Activated CD8-positive, alpha-beta T cell treated with anti-CD3 and anti-CD28 coated beads, Interleukin-2, amount 10 ng/mL, durations not matched to agents 7 days and 5 days (primary cell): ENCODE measurements around the gene ANKRD33B. TPM values are rescaled to one million over a fixed set of nuclear protein-coding genes. Genes with fewer than 3 reads are reported as not detected.
"Not testable (repeated sequence)": the region's sequence is repeated elsewhere in the genome, so short reads cannot be mapped to it uniquely, and the experiment has no call there.

Source experiments
- ATAC-seq: fragments of 150-1000 bp; cut with Tn5 transposase; one replicate; pipeline ENCODE4 v1.10.0; 2021; ENCODE audit warnings: moderate library complexity
- CTCF ChIA-PET: fragments of 350-600 bp; sonication (Branson Sonifier 250); formaldehyde crosslinking; loops from one replicate; lab custom pipeline; 2021; ENCODE audit warnings: antibody characterized with exemption; lab: Charles Lee
- POLR2A ChIA-PET: fragments of 350-600 bp; sonication (Branson Sonifier 250); formaldehyde crosslinking; loops from one replicate; lab custom pipeline; 2021; ENCODE audit warnings: antibody characterized with exemption; lab: Charles Lee
- DNase-seq: peaks from one replicate; pipeline ENCODE4 v3.0.0-alpha.2; 2020
- H3K27ac Mint-ChIP-seq: one replicate; pipeline ENCODE4 v1.8.0; 2021; ENCODE audit warnings: mild to moderate bottlenecking, mixed read lengths
- H3K27me3 Mint-ChIP-seq: one replicate; pipeline ENCODE4 v1.8.0; 2021; ENCODE audit warnings: low read depth, mixed read lengths
- H3K36me3 Mint-ChIP-seq: one replicate; pipeline ENCODE4 v1.8.0; 2021; ENCODE audit warnings: low read depth, mixed read lengths
- H3K4me1 Mint-ChIP-seq: one replicate; pipeline ENCODE4 v1.8.0; 2021; ENCODE audit warnings: low read depth, mixed read lengths
- H3K4me3 Mint-ChIP-seq: one replicate; pipeline ENCODE4 v1.8.0; 2021; ENCODE audit warnings: mild to moderate bottlenecking, mixed read lengths
- H3K9me3 Mint-ChIP-seq: one replicate; pipeline ENCODE4 v1.8.0; 2022; ENCODE audit warnings: mixed read lengths; ENCODE audit not compliant: insufficient read depth
- total RNA-seq, 2 experiments: library from RNA; stranded (reverse); gene quantifications; one replicate each; pipeline ENCODE4 v1.2.3, GENCODE V29; 2021

The ANKRD33B gene
- total RNA-seq, 2 experiments from 2014 or later: 4.6 to 5.5 TPM

GRCh38 chr5:10601246-10602030 is 37.6 kb downstream of the ANKRD33B start:
- Mint-ChIP-seq H3K4me1 (peaks cover 12% of the 10 kb centered on the region), H3K4me3 (no peak overlapping the region), H3K27me3 (no peaks in the 10 kb centered on the region), H3K27ac (no peak overlapping the region), H3K36me3 (peaks cover 4% of the 10 kb centered on the region), H3K9me3 (peaks cover 3% of the 10 kb centered on the region)
- no peak for DNase-seq
- no peak for ATAC-seq
- ChIA-PET CTCF (interaction anchor here (1.7 kb wide), 1 partner anchor 26 kb away, joined by 7 read pairs; no protein-coding TSS in a partner anchor), POLR2A (interaction anchor here (0.6 kb wide), 1 partner anchor 9 kb away, joined by 3 read pairs; no protein-coding TSS in a partner anchor)

- ChIA-PET POLR2A (interaction anchor here (0.6 kb wide), 1 partner anchor 8 kb away, joined by 3 read pairs; no protein-coding TSS in a partner anchor), CTCF (interaction anchor here (1.7 kb wide), 1 partner anchor 25 kb away, joined by 7 read pairs; no protein-coding TSS in a partner anchor)
- no peak for DNase-seq
- H3K9me3 Mint-ChIP-seq: peaks cover 3% of the 10 kb centered on the region
- peaks cover 12% of the 10 kb centered on the region for H3K4me1 Mint-ChIP-seq
- H3K4me3 Mint-ChIP-seq: no peak overlapping the region
- no peak overlapping the region for H3K27ac Mint-ChIP-seq
- peaks cover under 1% of the 10 kb centered on the region for H3K27me3 Mint-ChIP-seq
- peaks cover 3% of the 10 kb centered on the region for H3K36me3 Mint-ChIP-seq
- ATAC-seq: no peak
Observed at GRCh38 chr5:10602031-10602806, 38.3 kb downstream of the ANKRD33B start.

GRCh38 chr5:10604975-10605374 is 41.1 kb downstream of the ANKRD33B start:
- CTCF ChIA-PET: no interaction called here
- no peak for DNase-seq
- peaks cover 4% of the 10 kb centered on the region for H3K27me3 Mint-ChIP-seq
- H3K27ac Mint-ChIP-seq: no peak overlapping the region
- H3K9me3 Mint-ChIP-seq: no peaks in the 10 kb centered on the region
- POLR2A ChIA-PET: no interaction called here
- H3K4me3 Mint-ChIP-seq: no peak overlapping the region
- H3K4me1 Mint-ChIP-seq: peaks cover 18% of the 10 kb centered on the region
- no peaks in the 10 kb centered on the region for H3K36me3 Mint-ChIP-seq
- no peak for ATAC-seq

GRCh38 chr5:10606632-10607022 is 42.8 kb downstream of the ANKRD33B start:
- H3K9me3 Mint-ChIP-seq, ATAC-seq, H3K36me3 Mint-ChIP-seq, DNase-seq, POLR2A ChIA-PET, H3K27me3 Mint-ChIP-seq, H3K4me3 Mint-ChIP-seq, H3K27ac Mint-ChIP-seq: not testable (repeated sequence)
- CTCF ChIA-PET: interaction anchor here (3.7 kb wide), 1 partner anchor 20 kb away, joined by 24 read pairs; no protein-coding TSS in a partner anchor
- H3K4me1 Mint-ChIP-seq: peaks cover 12% of the 10 kb centered on the region

- no peaks in the 10 kb centered on the region for H3K9me3 Mint-ChIP-seq
- peaks cover 12% of the 10 kb centered on the region for H3K4me1 Mint-ChIP-seq
- H3K27me3 Mint-ChIP-seq: peaks cover 4% of the 10 kb centered on the region
- CTCF ChIA-PET: interaction anchor here (0.8 to 3.7 kb wide), 9 partner anchors 13 to 358 kb away, joined by 3 to 24 read pairs (median 4); partner anchors contain the start of gene ATPSCKMT
- H3K36me3 Mint-ChIP-seq: no peaks in the 10 kb centered on the region
- POLR2A ChIA-PET: no interaction called here
- H3K4me3 Mint-ChIP-seq: peak overlapping the region; percentile 4
- ATAC-seq (peak; percentile 70), DNase-seq (no peak)
- H3K27ac Mint-ChIP-seq: peak overlapping the region; percentile 11
Observed at GRCh38 chr5:10607023-10607665, 43.3 kb downstream of the ANKRD33B start.

- ChIA-PET CTCF (interaction anchor here (0.8 to 3.7 kb wide), 10 partner anchors 13 to 358 kb away, joined by 3 to 24 read pairs (median 4); partner anchors contain the start of gene ATPSCKMT), POLR2A (no interaction called here)
- ATAC-seq: peak; percentile 55
- no peak for DNase-seq
- Mint-ChIP-seq H3K36me3 (no peaks in the 10 kb centered on the region), H3K27ac (no peak overlapping the region), H3K27me3 (peaks cover 4% of the 10 kb centered on the region), H3K4me3 (peak overlapping the region; percentile 4), H3K4me1 (peaks cover 12% of the 10 kb centered on the region), H3K9me3 (no peaks in the 10 kb centered on the region)
Observed at GRCh38 chr5:10607666-10608073, 43.8 kb downstream of the ANKRD33B start.

GRCh38 chr5:10608081-10608480 is 44.2 kb downstream of the ANKRD33B start:
- H3K4me3 Mint-ChIP-seq, H3K36me3 Mint-ChIP-seq, H3K27me3 Mint-ChIP-seq, ATAC-seq, H3K9me3 Mint-ChIP-seq, POLR2A ChIA-PET, H3K27ac Mint-ChIP-seq, DNase-seq: not testable (repeated sequence)
- CTCF ChIA-PET: interaction anchor here (0.8 to 3.7 kb wide), 9 partner anchors 12 to 359 kb away, joined by 3 to 24 read pairs (median 4); partner anchors contain the start of gene ATPSCKMT
- peaks cover 12% of the 10 kb centered on the region for H3K4me1 Mint-ChIP-seq

GRCh38 chr5:10610058-10610457 is 46.2 kb downstream of the ANKRD33B start:
- ATAC-seq (no peak), DNase-seq (no peak)
- ChIA-PET POLR2A (interaction anchor here (0.7 kb wide), 1 partner anchor 8 kb away, joined by 3 read pairs; no protein-coding TSS in a partner anchor), CTCF (interaction anchor here (3.7 kb wide), 1 partner anchor 17 kb away, joined by 24 read pairs; no protein-coding TSS in a partner anchor)
- Mint-ChIP-seq H3K4me1 (peaks cover 12% of the 10 kb centered on the region), H3K27me3 (peaks cover 4% of the 10 kb centered on the region), H3K9me3 (no peaks in the 10 kb centered on the region), H3K4me3 (no peak overlapping the region), H3K27ac (no peak overlapping the region), H3K36me3 (no peaks in the 10 kb centered on the region)

GRCh38 chr5:10611290-10611689 is 47.4 kb downstream of the ANKRD33B start:
- Mint-ChIP-seq H3K9me3 (no peaks in the 10 kb centered on the region), H3K27ac (no peak overlapping the region), H3K36me3 (no peaks in the 10 kb centered on the region), H3K27me3 (peaks cover 4% of the 10 kb centered on the region), H3K4me1 (peaks cover 12% of the 10 kb centered on the region), H3K4me3 (no peak overlapping the region)
- ChIA-PET POLR2A (no interaction called here), CTCF (no interaction called here)
- ATAC-seq (no peak), DNase-seq (no peak)

GRCh38 chr5:10612251-10612650 is 48.4 kb downstream of the ANKRD33B start:
- DNase-seq (no peak), ATAC-seq (no peak)
- CTCF ChIA-PET: no interaction called here
- Mint-ChIP-seq H3K36me3 (no peaks in the 10 kb centered on the region), H3K27ac (no peak overlapping the region), H3K4me1 (peaks cover 6% of the 10 kb centered on the region), H3K27me3 (peaks cover 2% of the 10 kb centered on the region), H3K9me3 (no peaks in the 10 kb centered on the region), H3K4me3 (no peak overlapping the region)
- POLR2A ChIA-PET: no interaction called here

- DNase-seq: no peak
- ChIA-PET CTCF (interaction anchor here (1.3 kb wide), 1 partner anchor 12 kb away, joined by 7 read pairs; no protein-coding TSS in a partner anchor), POLR2A (no interaction called here)
- no peaks in the 10 kb centered on the region for H3K4me1 Mint-ChIP-seq
- ATAC-seq: no peak
- no peaks in the 10 kb centered on the region for H3K9me3 Mint-ChIP-seq
- no peaks in the 10 kb centered on the region for H3K27me3 Mint-ChIP-seq
- H3K36me3 Mint-ChIP-seq: no peaks in the 10 kb centered on the region
- H3K4me3 Mint-ChIP-seq: no peak overlapping the region
- H3K27ac Mint-ChIP-seq: no peak overlapping the region
Observed at GRCh38 chr5:10615693-10616092, 51.8 kb downstream of the ANKRD33B start.
